Right lobe of liver (tissue), 6 donors: Measurements from ENCODE around the gene C2. TPM values are rescaled to one million over a fixed set of nuclear protein-coding genes. Genes with fewer than 3 reads are reported as not detected.
A peak's percentile ranks its signal among the peaks of the same experiment; 100 is the strongest.

Source experiments
- ATAC-seq, 4 donors: fragments of 200-7000 bp; cut with Tn5 transposase; one replicate each; pipeline ENCODE4 v1.9.1; 2020; ENCODE audit warnings: mild to moderate bottlenecking in 4 of 4, moderate library complexity in 4 of 4
- DNase-seq, 3 donors: peaks; one replicate each; pipeline ENCODE4 v3.0.0-alpha.2; 2020
- H3K27ac ChIP-seq, 3 donors: fragments of 200-600 bp; one replicate each; pipeline ENCODE4 v1.8.0; 2022
- H3K27me3 ChIP-seq, 2 donors: fragments of 200-600 bp; one replicate each; pipeline ENCODE4 v1.8.0; 2022
- H3K36me3 ChIP-seq, 4 donors: fragments of 200-600 bp; sonication (generic) in 1 of 4; one replicate each; pipeline versions ENCODE4 v1.5.1 to v1.8.0; 2017 to 2022; ENCODE audit warnings: control low read depth in 1 of 4
- H3K4me1 ChIP-seq, 4 donors: fragments of 200-600 bp; sonication (generic) in 1 of 4; one replicate each; pipeline versions ENCODE4 v1.5.1 to v1.8.0; 2017 to 2022; ENCODE audit warnings: control low read depth in 1 of 4
- H3K4me3 ChIP-seq, 3 donors: fragments of 200-600 bp; one replicate each; pipeline ENCODE4 v1.8.0; 2022
- H3K9me3 ChIP-seq, 4 donors: fragments of 200-600 bp; sonication (generic) in 1 of 4; one replicate each; pipeline versions ENCODE4 v1.5.1 to v1.8.0; 2017 to 2022; ENCODE audit warnings: control low read depth in 1 of 4
- POLR2A ChIP-seq: fragments of 450-650 bp; IDR thresholded peaks from one replicate; pipeline ENCODE4 v1.6.1; 2017; ENCODE audit warnings: antibody characterized with exemption, mild to moderate bottlenecking
- WGBS: methylation state at CpG from one replicate; pipeline ENCODE4 v1.1.6; 2018; ENCODE audit warnings: low coverage, low lambda C conversion rate; ENCODE audit not compliant: insufficient coverage; ENCODE audit errors: missing lambda C conversion rate; 5-methylcytosine and 5-hydroxymethylcytosine counted together
- intact Hi-C, 2 donors: fragments of 100-400 bp; cut with DNase I; formaldehyde crosslinking; loops; one replicate each; pipeline versions ENCODE4 v1.11.2 to v1.14.1; 2022
- total RNA-seq, 6 experiments: library from RNA; depleted of rRNA in 2 of 6; stranded (reverse); fragments of >200 nt in 2 of 6; fragmentation: NEBNext Ultra II Directional in 3 of 6; extraction: Animal tissue kit (Norgen Biotek cat#: 25700) in 3 of 6; gene quantifications; one replicate each; pipeline versions ENCODE4 v1.1.0 to v1.2.4, GENCODE V29; 2016 to 2023
- TF ChIP-seq, protein P1 (sequence below), 4 donors: fragments of 200-600 bp in 3 of 4; fragments of 450-650 bp in 1 of 4; IDR thresholded peaks; one replicate each; pipeline versions ENCODE4 v1.5.1 to v1.8.0; 2016 to 2022; ENCODE audit warnings: antibody characterized with exemption in 4 of 4, mild to moderate bottlenecking in 2 of 4
- donor health status: DM: no; HTN: yes; CAD: no.
- donor health status: DM: no; HTN: no; CAD: no.
- donor health status: DM: no; HTN: no; CAD: no.
- donor health status: DM: no; HTN: yes; CAD: no.
- donor health status: DM: no; HTN: yes; CAD: no.

Gene C2
- total RNA-seq, 6 experiments from 2014 or later, result 309 to 739 (median 533) TPM

DNA sequence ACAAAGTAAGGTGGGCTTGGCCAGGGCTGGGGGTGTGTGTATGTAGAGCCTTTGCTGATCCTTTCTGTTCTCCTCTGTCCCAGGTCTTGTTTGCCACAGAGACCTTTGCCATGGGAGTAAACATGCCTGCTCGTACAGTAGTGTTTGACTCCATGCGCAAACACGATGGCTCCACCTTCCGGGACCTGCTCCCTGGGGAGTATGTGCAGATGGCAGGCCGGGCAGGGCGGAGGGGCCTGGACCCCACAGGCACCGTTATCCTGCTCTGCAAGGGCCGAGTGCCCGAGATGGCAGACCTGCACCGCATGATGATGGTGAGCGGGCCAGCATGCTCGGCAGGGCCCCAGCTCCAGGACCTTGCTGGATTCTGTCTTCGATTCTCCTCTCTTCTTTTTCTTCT, 38.2 kb downstream of the C2 start:
- Histone ChIP-seq H3K36me3 (peaks cover 15 to 80% (median 39%) of the 10 kb centered on the region in 4 donors), H3K4me3 (no peak overlapping the region), H3K27ac (peak overlapping the region in 2 of 3 donors; percentile 25 to 31), H3K9me3 (no peaks in the 10 kb centered on the region), H3K27me3 (no peaks in the 10 kb centered on the region), H3K4me1 (peaks cover 0 to 17% (median 8%) of the 10 kb centered on the region in 4 donors)
- DNase-seq, result peak; percentile 47 to 75 (median 73)
- no peak for TF ChIP-seq POLR2A
- TF ChIP-seq, protein P1, sequence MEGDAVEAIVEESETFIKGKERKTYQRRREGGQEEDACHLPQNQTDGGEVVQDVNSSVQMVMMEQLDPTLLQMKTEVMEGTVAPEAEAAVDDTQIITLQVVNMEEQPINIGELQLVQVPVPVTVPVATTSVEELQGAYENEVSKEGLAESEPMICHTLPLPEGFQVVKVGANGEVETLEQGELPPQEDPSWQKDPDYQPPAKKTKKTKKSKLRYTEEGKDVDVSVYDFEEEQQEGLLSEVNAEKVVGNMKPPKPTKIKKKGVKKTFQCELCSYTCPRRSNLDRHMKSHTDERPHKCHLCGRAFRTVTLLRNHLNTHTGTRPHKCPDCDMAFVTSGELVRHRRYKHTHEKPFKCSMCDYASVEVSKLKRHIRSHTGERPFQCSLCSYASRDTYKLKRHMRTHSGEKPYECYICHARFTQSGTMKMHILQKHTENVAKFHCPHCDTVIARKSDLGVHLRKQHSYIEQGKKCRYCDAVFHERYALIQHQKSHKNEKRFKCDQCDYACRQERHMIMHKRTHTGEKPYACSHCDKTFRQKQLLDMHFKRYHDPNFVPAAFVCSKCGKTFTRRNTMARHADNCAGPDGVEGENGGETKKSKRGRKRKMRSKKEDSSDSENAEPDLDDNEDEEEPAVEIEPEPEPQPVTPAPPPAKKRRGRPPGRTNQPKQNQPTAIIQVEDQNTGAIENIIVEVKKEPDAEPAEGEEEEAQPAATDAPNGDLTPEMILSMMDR (IDR thresholded peaks at IDR 0.05), result peak in 2 of 4 donors; percentile 26 to 28
- peak; percentile 63 to 92 (median 86) for ATAC-seq
- 54% methylated on average over 9 of the region's 13 CpGs for WGBS
- intact Hi-C loops, result no loop called here

DNA sequence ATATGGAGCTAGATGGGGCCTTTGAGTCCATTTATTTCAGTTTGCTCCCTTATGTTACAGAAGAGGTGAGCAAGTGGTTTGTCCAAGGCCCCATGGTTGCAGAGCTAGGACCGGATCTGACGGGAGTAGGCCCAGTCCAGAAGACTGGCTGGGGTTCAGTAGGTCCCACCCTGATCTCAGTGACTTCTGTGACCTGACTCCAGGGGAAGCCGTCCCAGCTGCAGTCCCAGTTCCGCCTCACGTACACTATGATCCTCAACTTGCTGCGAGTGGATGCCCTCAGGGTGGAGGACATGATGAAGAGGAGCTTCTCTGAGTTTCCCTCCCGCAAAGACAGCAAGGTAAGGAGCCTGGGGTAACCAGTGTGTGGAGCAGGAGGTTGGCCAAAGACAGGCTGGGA, 39.0 kb downstream of the C2 start:
- peak in 1 of 3 donors; percentile 16 for DNase-seq
- Histone ChIP-seq H3K4me3 (no peak overlapping the region), H3K9me3 (no peaks in the 10 kb centered on the region), H3K27me3 (no peaks in the 10 kb centered on the region), H3K27ac (peak overlapping the region in 1 of 3 donors; percentile 31), H3K4me1 (peaks cover 0 to 25% (median 8%) of the 10 kb centered on the region in 4 donors), H3K36me3 (peaks cover 15 to 72% (median 36%) of the 10 kb centered on the region in 4 donors)
- TF ChIP-seq POLR2A, result no peak
- TF ChIP-seq, protein P1 (IDR thresholded peaks at IDR 0.05), result no peak
- ATAC-seq, result no peak
- WGBS, result 76% methylated on average over 3 of the region's 7 CpGs
- intact Hi-C loops, result no loop called here

DNA sequence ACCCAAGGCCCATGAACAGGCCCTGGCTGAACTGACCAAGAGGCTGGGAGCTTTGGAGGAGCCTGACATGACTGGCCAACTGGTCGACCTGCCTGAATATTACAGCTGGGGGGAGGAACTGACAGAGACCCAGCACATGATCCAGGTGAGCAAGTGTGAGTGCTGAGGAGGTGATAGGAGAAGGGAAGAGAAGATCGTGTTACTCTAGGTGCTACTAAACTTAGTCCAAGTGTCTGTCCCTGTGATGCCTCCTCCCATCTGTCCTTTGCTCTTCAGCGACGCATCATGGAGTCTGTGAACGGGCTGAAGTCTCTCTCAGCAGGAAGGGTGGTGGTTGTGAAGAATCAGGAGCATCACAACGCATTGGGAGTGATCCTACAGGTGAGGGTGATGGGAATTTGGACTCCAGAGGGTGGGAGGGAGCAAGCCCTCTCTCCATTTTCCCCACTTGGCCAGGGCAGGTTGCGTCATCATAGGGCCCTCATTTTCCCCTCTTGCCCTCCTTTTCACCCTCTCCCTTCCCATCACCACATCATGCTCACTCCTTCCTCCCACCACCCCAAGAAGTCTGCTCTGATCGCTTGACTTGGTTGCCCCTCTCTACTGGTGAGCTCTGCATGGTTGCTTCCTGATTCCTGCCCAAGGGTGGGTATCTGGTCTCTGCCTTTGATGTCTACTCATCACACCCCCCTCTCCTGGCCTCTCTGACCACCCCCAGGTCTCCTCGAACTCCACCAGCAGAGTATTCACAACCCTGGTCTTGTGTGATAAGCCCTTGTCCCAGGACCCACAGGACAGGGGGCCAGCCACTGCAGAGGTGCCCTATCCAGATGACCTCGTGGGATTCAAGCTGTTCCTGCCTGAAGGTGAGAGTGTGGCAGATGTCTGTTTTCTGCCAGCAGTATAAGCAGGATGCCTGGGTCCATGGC, 39.7 kb downstream of the C2 start:
- Histone ChIP-seq H3K4me3 (no peak overlapping the region), H3K9me3 (no peaks in the 10 kb centered on the region), H3K27me3 (no peaks in the 10 kb centered on the region), H3K36me3 (peaks cover 15 to 65% (median 32%) of the 10 kb centered on the region in 4 donors), H3K27ac (no peak overlapping the region), H3K4me1 (peaks cover 0 to 26% (median 8%) of the 10 kb centered on the region in 4 donors)
- ATAC-seq (no peak), DNase-seq (peak in 1 of 3 donors; percentile 21)
- intact Hi-C loops, result no loop called here
- TF ChIP-seq, protein P1 (IDR thresholded peaks at IDR 0.05), result no peak
- no peak for TF ChIP-seq POLR2A
- WGBS, result 80% methylated on average over 8 of the region's 10 CpGs

DNA sequence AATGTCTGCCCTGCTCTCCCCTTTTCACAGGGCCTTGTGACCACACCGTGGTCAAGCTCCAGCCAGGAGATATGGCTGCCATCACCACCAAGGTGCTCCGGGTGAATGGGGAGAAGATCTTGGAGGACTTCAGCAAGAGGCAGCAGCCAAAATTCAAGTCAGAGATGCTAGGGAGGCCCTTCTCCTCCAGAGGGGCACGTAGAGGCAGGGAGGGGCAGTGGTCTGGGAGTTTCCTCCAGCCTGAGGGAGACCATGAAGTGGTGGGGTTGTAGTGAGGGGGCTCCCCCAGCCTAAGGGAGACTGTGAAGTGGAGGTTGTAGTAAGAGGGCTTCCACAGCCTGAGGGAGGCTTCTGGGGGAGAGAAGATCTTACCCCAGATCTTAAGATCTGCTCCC, 40.4 kb downstream of the C2 start:
- intact Hi-C loops, result no loop called here
- Histone ChIP-seq H3K36me3 (peaks cover 15 to 58% (median 27%) of the 10 kb centered on the region in 4 donors), H3K4me1 (peaks cover 0 to 30% (median 10%) of the 10 kb centered on the region in 4 donors), H3K27ac (no peak overlapping the region), H3K9me3 (no peaks in the 10 kb centered on the region), H3K27me3 (no peaks in the 10 kb centered on the region), H3K4me3 (no peak overlapping the region)
- no CpG with 5 or more reads among the region's 3 CpGs for WGBS
- peak in 1 of 3 donors; percentile 19 for DNase-seq
- TF ChIP-seq, protein P1 (IDR thresholded peaks at IDR 0.05), result no peak
- no peak for ATAC-seq
